IPS-18c (cell line): ENCODE data around the gene CNPPD1.

Experiments used
- H3K4me3 ChIP-seq: 2 replicates; pipeline ENCODE4 v1.7.0; 2013; ENCODE audit warnings: low read depth, mild to moderate bottlenecking, low read length, moderate library complexity; ENCODE audit not compliant: insufficient read depth
- H3K9me3 ChIP-seq: one replicate; pipeline ENCODE4 v1.6.1; 2013; ENCODE audit warnings: mild to moderate bottlenecking, low read length, moderate library complexity; ENCODE audit not compliant: control insufficient read depth, insufficient read depth

Gene CNPPD1

GRCh38 chr2:219176818-219177551 is at the start of gene CNPPD1:
CNPPD1 (minus strand) TSS chr2:219176925; CDS start chr2:219176828, 97 bp downstream.
- Histone ChIP-seq H3K9me3 (no peaks in the 10 kb centered on the region), H3K4me3 (peak within 1 kb of the TSS; percentile 73)

- Histone ChIP-seq H3K4me3 (no peak overlapping the region), H3K9me3 (no peaks in the 10 kb centered on the region)
Observed at GRCh38 chr2:219225350-219225749, 48.6 kb upstream of the CNPPD1 start.

GRCh38 chr2:219223831-219224610 is 47.3 kb upstream of the CNPPD1 start:
- no peak overlapping the region for H3K4me3 ChIP-seq
- H3K9me3 ChIP-seq: no peaks in the 10 kb centered on the region

DNA sequence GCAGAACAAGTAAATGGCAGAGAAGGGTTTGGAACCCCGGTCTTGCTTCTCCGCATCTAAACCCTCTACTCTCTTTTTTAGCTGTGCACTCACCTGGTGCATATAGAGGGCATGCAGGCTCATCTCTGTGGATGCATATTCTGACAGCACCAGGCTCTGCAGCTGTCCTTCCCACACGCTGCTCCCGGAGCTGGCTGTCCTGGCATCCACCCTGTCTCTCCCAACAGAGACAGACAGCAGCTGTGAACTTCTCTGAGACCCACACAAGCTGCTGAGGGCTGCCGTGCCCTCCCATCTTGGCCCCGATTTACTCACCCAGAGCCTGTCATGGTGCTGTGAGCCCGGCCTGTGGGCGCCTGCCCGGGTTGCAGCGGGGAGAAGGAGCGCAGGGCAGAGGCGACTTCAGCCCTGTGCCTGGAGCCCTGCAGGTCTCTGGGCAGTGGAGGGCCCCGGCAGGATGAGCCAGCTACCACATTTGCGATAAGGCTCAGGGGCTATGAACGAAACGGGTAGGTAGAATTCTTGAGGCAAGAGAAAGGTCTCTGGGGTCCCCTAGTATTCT is 45.3 kb upstream of the CNPPD1 start:
- no peaks in the 10 kb centered on the region for H3K9me3 ChIP-seq
- H3K4me3 ChIP-seq: no peak overlapping the region

GRCh38 chr2:219220652-219221402 is 44.1 kb upstream of the CNPPD1 start:
- Histone ChIP-seq H3K4me3 (no peak overlapping the region), H3K9me3 (no peaks in the 10 kb centered on the region)

- H3K4me3 ChIP-seq: no peak overlapping the region
Observed at GRCh38 chr2:219219784-219220532, 43.2 kb upstream of the CNPPD1 start.

DNA sequence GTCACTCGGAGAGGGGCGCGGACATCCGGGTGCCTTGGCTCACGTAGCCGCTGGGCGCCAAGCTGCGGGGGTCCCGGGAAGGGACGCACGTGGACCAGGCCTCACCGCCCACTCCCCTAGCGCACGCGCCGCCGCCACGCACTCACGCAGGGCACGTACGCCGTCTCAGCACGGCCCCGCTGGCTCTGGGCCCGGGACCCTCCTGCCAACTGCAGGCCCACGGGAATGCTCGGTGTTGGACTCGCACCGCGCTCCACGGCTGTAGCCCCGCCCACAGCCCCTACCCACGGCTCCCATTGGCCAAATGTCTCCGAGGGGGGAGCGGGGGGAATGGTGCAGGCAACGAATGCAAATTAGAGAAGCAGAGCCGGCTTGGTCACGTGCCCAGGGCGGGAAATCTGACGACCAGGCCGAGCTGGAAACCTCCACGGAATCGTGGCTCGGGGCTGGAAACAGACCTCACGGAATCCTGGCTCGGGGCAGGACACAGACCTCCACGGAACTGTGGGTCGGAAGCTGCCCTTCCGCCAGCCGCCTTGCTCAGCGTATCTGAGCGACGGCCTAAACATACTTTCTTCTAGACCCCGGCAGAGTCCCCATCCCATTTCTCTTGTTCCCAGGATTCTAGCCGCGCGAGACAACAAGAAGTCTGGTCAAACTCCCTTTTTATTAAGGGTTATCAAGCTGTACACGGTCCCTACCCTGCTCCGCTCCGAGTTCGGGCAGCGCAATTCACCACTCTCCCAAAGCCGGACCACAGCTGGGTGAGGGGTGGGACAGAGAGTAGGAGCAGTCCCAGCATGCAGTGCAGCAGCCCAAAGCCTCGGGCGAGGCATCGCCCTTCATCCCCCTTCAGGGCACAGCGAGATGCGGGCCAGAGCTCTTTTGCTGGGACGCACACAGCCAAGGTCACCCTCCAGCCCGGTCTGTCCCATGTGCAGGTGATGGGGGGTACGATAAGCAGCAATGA is 42.3 kb upstream of the CNPPD1 start, which contains the start of gene ABCB6:
Gene ABCB6 (minus strand): TSS at position 227 of the 970 bp plus-strand sequence. CDS start 285 bp downstream, outside the sequence.
- H3K4me3 ChIP-seq: peak within 1 kb of the TSS; percentile 65
- H3K9me3 ChIP-seq: no peaks in the 10 kb centered on the region

More at GRCh38 chr2:219219784-219220532, 43.2 kb upstream of the CNPPD1 start:
- no peaks in the 10 kb centered on the region for H3K9me3 ChIP-seq

GRCh38 chr2:219218217-219218731 is 41.5 kb upstream of the CNPPD1 start:
- Histone ChIP-seq H3K9me3 (no peaks in the 10 kb centered on the region), H3K4me3 (peak overlapping the region; percentile 65)

DNA sequence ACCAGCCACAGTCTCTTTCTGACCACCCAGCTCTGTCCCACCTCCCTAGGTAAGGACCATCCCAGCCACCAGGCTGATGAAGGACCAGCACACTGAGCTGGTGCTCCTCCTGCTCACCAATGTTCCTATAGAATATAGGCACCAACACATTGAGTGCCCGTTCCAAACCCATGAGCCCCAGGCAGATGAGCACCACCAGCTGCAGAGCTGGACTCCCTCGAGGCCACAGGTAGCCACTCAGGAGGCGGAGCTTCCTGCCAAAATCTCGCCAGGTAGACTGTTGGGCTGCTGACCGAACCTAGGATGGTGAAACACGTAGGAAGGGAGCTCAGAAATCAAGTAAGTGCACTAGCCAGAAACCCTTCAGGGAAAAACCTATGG is 39.8 kb upstream of the CNPPD1 start:
- H3K4me3 ChIP-seq: no peak overlapping the region
- H3K9me3 ChIP-seq: no peaks in the 10 kb centered on the region

- Histone ChIP-seq H3K9me3 (no peaks in the 10 kb centered on the region), H3K4me3 (no peak overlapping the region)
Observed at GRCh38 chr2:219215871-219216534, 39.3 kb upstream of the CNPPD1 start.

DNA sequence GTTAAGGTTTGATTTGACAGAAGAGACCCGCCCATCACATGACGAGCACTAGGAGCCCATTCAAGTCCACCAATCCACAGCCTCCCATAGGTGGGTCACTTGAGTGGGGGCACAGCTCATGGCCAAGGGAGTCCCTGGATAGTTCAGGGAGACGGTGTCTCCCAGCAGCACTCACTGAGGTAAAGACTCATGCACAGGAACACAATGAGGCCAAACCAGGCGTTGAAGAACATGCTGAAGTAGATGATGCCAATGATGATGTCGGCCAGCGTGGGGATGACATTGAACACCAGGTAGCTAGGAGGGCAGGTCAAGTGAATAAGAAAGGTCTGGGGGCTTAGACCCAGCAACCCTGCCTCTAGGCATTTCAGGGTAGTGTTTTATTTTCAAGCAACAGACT is 38.1 kb upstream of the CNPPD1 start:
- Histone ChIP-seq H3K9me3 (no peaks in the 10 kb centered on the region), H3K4me3 (no peak overlapping the region)

DNA sequence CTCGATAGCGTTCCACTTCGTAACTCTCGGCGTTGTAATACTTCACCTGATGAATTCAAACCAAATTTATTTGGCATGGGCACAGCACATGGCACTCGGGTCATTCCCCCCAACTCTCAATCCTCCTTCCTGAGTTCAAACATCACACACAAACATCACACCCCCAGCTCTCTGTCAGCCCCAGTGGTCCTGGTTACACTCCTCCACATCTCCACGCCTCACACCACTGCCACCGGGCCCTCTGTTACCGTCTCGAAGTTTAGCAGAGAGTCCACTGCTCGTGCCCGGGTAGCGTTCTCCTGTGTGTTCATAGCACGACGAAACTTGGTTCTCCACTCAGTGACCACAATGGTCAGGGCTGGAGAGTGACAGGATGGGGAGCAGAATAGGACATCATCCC is 37.4 kb upstream of the CNPPD1 start:
- no peaks in the 10 kb centered on the region for H3K9me3 ChIP-seq

DNA sequence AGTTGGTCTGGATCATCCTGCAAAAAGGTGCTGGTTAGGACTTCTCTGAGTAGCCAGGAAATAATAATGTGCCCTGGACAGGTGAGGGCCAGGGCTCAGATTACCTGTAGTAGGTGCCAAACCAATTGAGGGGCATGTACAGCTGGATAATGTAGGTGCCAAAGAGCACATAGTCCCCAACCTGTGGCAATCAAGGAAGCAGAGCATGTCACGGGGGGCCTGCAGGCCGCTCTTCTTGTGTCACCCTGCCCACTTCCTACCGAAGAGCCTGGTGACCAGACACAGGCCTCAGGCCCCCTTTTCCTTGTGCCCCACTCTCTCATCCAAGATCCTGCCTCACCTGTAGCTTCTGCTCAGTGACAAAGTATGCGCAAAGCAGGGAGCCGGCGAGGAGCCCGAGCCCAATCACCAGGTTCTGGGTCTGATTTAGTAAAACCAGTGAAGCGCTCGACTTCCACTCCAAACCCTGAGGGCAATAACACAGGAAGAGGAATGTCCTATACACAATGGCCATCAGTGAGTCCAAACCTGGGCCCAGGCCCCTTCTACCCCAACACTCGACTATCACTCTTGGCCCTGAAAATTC is 36.9 kb upstream of the CNPPD1 start:
- Histone ChIP-seq H3K9me3 (no peaks in the 10 kb centered on the region), H3K4me3 (no peak overlapping the region)

More for the DNA sequence above, 37.4 kb upstream of the CNPPD1 start:
- H3K4me3 ChIP-seq: no peak overlapping the region

GRCh38 chr2:219213026-219213415 is 36.3 kb upstream of the CNPPD1 start:
- H3K4me3 ChIP-seq: no peak overlapping the region
- no peaks in the 10 kb centered on the region for H3K9me3 ChIP-seq

GRCh38 chr2:219210886-219211362 is 34.2 kb upstream of the CNPPD1 start:
- Histone ChIP-seq H3K4me3 (no peak overlapping the region), H3K9me3 (no peaks in the 10 kb centered on the region)
